ENCODE data around the gene PPP1R13L.

The PPP1R13L gene, protein sequence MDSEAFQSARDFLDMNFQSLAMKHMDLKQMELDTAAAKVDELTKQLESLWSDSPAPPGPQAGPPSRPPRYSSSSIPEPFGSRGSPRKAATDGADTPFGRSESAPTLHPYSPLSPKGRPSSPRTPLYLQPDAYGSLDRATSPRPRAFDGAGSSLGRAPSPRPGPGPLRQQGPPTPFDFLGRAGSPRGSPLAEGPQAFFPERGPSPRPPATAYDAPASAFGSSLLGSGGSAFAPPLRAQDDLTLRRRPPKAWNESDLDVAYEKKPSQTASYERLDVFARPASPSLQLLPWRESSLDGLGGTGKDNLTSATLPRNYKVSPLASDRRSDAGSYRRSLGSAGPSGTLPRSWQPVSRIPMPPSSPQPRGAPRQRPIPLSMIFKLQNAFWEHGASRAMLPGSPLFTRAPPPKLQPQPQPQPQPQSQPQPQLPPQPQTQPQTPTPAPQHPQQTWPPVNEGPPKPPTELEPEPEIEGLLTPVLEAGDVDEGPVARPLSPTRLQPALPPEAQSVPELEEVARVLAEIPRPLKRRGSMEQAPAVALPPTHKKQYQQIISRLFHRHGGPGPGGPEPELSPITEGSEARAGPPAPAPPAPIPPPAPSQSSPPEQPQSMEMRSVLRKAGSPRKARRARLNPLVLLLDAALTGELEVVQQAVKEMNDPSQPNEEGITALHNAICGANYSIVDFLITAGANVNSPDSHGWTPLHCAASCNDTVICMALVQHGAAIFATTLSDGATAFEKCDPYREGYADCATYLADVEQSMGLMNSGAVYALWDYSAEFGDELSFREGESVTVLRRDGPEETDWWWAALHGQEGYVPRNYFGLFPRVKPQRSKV

GRCh38 chr19:45404557-45405434 lies at the start of gene PPP1R13L:
PPP1R13L (minus strand) TSS chr19:45405069; CDS start chr19:45398318, 6,751 bp downstream.
- DNase-seq (ENCODE audit: low read depth in 3 of 3), result peak in 2 of 3 experiments; percentile 15 to 69

DNA sequence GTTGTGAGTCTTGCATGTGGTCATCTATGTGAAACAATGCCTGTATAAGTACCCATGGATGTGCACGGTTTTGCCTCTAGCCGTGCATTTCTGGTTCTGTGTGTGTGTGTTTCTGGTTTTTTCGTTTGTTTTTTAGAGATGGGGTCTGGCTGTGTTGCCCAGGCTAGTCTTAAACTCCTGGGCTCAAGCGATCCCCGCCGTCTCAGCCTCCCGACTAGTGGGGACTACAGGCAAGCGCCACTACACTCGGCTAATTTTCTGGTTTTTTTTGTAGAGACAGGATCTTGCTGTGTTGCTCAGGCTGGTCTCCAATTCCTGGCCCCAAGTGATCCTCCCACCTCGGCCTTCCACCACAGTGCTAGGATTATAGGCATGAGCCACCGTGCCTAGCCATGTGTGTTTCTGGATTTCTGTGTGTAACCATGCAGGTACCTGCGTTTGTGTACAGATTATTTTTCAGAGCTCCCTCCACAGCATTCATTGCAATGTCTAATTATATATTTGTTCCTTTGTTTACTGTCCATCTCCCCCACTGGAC lies 47.0 kb upstream of the PPP1R13L start:
- no peak for DNase-seq (ENCODE audit: low read depth in 3 of 3)

DNA sequence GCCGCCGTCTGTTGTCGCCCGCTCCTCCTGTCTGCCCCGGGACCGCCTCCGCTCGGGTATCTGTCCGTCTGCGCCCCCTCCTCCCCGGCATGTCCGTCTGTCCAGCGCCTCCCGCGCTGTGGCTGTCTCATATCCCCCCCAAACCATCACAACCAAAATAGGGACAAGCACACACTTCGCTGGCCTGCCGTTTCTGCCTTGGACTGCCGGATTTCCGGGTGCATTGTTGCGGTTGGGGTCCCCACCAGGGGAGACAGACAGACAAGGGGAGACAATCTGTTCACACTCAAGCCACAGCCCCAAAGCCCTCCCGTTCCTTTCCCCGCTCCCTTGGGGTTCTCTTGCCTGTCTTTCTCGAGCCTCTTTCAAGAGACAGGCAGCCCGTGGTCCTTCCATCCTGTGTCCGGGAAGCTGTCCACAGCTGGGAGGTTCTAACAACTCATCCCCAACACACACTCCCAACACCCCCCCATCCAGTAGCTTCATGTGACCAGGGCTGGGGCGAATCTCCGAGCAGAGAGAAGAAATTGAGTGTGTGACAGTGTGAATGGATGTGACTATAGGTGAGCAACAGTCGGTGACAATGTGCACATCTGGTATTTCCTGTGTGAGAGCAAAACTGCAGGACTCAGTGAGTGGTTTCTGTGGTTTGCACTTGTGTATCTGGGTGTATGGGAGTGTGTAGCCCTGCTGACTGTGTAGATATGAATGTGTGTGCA lies 46.4 kb upstream of the PPP1R13L start:
- DNase-seq (ENCODE audit: low read depth in 3 of 3), result peak in 1 of 3 experiments; percentile 28

DNA sequence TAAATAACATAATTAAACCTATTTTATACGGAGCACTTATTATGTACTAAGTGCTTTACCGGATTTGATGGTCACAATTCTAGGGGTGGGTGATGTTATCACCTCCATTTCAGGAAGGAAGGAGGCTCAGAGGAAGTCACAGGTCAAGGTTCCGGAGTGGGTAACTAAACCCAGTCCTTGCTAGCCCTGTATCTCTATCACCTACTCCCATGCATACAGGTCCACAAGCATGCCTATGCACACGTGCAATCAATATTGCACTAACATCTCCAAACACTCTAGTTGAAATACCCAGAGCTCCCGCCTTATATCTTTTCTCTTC lies 45.1 kb upstream of the PPP1R13L start:
- DNase-seq (ENCODE audit: low read depth in 3 of 3), result no peak

- DNase-seq (ENCODE audit: low read depth in 3 of 3), result no peak
Observed at GRCh38 chr19:45448887-45449299, 44.0 kb upstream of the PPP1R13L start.

DNA sequence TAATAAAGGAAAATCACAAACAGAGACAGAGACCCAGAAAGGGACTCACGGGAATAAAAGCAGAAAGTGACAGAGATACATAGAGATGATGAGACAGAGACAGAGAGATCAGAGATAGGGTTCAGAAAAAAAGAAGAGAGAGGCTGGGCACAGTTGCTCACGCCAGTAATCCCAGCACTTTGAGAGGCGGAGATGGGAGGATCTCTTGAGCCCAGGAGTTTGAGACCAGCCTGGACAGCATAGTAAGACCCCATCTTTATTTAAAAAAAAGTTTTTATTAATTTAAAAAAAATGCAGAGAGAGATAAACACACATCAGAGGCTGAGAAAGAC lies 43.5 kb upstream of the PPP1R13L start:
- DNase-seq (ENCODE audit: low read depth in 3 of 3), result no peak

DNA sequence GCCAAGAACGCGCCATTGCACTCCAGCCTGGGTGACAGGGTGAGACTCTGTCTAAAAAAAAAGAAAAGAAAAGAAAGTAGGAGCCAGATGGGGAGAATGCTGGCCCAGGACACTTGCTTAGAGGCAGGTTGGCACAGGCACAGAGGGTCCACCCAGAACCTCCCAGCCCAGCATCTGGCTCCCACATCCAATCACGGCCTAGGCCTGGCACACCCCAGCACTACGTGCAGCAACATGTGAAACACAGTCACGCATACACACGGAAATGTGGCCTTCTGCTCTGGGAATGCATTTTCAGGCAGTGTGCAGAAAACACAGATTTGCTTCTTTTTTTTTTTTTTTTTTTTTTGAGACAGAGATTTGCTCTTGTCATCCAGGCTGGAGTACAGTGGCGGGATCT lies 42.1 kb upstream of the PPP1R13L start:
- DNase-seq (ENCODE audit: low read depth in 3 of 3), result no peak

DNA sequence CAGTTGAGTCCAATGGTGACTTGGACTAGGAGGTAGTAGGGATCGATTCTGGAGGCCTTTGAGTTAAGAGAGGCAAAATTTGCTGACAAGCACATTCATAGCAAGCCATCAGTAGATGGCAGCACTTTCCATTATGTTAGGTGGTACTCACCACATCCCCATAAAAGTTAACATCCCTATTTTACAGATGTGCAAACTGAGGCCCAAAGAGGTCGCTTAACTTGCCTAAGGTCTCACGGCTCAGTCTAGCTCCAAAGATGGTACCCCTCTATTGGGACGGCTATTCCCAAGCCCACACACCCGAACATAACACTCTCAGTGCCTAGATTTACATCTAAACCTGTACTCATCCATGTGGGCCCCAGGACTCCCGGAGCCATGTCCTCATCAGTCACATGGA lies 41.4 kb upstream of the PPP1R13L start:
- no peak for DNase-seq (ENCODE audit: low read depth in 3 of 3)

- DNase-seq (ENCODE audit: low read depth in 3 of 3), result no peak
Observed at GRCh38 chr19:45445139-45445538, 40.3 kb upstream of the PPP1R13L start.

DNA sequence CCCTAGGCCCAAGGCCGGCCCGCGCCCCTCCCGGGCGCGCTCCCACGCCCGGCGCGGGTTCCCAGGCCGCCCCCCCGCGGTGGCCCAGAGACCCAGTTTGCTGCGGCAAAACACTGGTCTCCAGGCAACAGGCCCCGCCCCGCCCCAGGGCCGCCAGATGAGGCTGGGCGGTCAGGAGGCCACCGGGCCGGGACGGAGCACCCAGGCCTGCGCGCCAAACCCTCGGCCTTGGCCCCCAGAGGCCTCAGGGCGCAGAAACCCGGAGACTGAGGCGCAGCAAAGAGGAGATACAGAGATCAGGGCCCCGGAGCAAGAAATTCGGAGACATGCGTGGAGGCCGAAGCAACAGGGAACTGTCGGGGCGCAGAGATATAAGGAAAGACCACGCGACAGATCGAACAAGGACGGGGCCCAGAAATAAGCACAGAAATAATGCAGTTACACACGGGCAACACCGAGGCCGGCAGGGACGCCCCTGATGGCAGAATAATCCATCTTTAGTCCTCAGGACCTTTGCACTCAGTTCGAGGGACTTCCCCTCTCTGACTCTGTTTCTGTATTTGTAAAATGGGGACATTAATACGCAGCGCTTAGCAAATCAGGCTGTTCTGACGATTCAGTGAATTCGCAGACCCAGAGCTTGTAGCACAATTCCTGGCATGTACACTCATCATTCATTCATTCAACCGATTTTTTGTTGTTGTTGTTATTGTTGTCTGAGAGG lies 39.6 kb upstream of the PPP1R13L start:
- peak in 2 of 3 experiments; percentile 61 to 73 for DNase-seq (ENCODE audit: low read depth in 3 of 3)

GRCh38 chr19:45443462-45444317 lies 38.8 kb upstream of the PPP1R13L start:
- DNase-seq (ENCODE audit: low read depth in 3 of 3), result peak in 2 of 3 experiments; percentile 19 to 63

DNA sequence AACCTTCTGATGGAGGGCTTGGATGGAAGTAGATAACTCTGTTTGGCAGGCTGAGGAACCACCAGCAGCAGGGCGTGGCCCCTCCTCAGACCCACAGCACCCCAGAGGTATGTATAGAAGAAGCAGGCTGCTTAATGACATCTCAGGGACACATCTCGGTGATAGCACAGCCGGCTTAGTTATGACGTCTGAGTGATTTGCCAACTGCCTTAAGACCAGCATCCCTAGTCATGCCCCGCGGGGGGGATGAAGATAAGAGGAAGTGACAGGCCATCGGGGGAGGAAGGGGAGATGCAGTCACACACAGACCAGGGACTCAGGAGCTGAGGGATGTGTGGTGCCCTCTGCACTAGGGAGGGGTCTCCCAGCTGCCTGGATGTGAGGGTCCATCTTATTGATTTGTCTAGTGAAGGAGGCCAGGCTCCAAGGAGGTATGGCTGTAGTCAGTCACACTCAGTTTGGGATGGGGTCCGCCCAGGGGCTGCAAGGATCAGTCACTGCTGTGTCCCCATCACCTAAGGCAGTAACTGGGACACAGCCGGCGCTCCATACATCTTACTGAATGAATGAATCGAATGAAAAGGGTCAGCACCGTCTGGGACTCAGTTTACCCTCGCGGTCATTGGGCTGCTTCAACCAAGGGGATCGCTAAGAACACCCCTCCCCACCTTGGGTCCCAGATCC lies 38.1 kb upstream of the PPP1R13L start:
- DNase-seq (ENCODE audit: low read depth in 3 of 3), result no peak

- no peak for DNase-seq (ENCODE audit: low read depth in 3 of 3)
Observed at GRCh38 chr19:45442408-45442777, 37.5 kb upstream of the PPP1R13L start.

- DNase-seq (ENCODE audit: low read depth in 3 of 3), result no peak
Observed at GRCh38 chr19:45440873-45441654, 36.2 kb upstream of the PPP1R13L start.

GRCh38 chr19:45440259-45440638 lies 35.4 kb upstream of the PPP1R13L start:
- DNase-seq (ENCODE audit: low read depth in 3 of 3), result no peak

DNA sequence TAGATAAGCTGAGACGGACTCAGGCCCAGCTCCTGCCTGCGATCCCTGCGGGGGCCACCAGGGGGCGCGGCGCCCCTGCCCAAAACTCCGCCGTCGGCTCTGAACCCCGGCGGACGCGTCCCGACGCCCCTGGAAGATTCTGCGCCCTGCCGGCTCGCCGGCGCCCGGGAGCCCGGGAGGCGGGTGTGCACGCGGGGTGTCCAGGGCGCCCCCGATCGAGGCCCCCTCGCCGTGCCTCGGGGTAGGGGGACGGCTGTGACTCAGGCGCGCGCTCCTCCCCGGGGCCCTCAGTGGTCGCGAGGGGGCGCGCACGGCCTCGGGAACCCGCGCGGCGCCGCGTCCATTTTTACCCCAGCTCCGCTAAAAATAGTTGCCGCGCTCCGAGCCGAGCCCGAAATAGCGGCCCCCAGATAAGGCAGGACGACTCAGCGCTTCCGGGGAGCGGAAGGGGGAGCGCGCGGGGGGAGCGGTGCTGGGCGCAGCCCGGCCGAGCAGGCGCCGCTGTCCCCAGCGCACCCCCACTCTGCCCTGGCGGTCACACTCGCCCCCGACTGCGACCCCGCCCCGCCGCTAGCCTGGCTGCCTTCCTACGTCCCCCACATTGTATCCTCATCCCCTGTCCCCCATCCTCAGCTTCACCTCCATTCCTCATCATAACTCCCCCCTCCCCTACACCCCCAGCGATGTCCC lies 34.8 kb upstream of the PPP1R13L start:
- DNase-seq (ENCODE audit: low read depth in 3 of 3), result peak; percentile 64 to 80 (median 64)

DNA sequence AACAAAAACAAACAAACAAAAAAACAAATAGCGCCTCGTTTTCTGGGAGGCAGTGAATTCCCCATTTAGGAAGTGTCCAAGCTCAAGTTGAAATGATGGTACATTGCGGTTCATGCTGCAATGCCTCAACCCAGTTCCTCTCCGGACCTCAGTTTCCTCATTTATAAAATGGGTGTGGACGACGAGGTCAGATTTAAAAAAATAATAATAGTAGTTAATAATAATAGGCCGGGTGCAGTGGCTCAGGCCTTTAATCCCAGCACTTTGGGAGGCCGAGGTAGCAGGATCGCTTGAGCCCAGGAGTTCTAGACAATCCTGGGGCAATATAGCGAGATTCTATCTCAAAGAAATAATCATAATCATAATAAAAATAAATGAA lies 34.3 kb upstream of the PPP1R13L start:
- DNase-seq (ENCODE audit: low read depth in 3 of 3), result no peak

GRCh38 chr19:45437328-45437727 lies 32.5 kb upstream of the PPP1R13L start:
- no peak for DNase-seq (ENCODE audit: low read depth in 3 of 3)

All from stimulated activated CD4-positive, alpha-beta T cell treated with anti-CD3 and anti-CD28 coated beads, TNF-alpha, amount 100 ng/mL, for 24 hours (primary cell).